SK-N-MC (cell line): ENCODE data around the gene LPXN.

ENCODE experiments used
- EZH2 ChIP-seq: fragments of 200-600 bp; sonication (generic); IDR thresholded peaks from one replicate; pipeline ENCODE4 v1.6.1; 2017; ENCODE audit warnings: antibody characterized with exemption
- FOXP2 ChIP-seq: optimal IDR thresholded peaks from 2 replicates; pipeline ENCODE3; 2011; ENCODE audit warnings: mild to moderate bottlenecking, moderate library complexity; ENCODE audit not compliant: insufficient read depth; ENCODE audit errors: extremely low read length, control extremely low read depth
- POLR2AphosphoS5 ChIP-seq: IDR thresholded peaks from 2 replicates; pipeline ENCODE4 v1.6.1; 2012; ENCODE audit warnings: mild to moderate bottlenecking, low read depth, low read length, borderline replicate concordance

DNA sequence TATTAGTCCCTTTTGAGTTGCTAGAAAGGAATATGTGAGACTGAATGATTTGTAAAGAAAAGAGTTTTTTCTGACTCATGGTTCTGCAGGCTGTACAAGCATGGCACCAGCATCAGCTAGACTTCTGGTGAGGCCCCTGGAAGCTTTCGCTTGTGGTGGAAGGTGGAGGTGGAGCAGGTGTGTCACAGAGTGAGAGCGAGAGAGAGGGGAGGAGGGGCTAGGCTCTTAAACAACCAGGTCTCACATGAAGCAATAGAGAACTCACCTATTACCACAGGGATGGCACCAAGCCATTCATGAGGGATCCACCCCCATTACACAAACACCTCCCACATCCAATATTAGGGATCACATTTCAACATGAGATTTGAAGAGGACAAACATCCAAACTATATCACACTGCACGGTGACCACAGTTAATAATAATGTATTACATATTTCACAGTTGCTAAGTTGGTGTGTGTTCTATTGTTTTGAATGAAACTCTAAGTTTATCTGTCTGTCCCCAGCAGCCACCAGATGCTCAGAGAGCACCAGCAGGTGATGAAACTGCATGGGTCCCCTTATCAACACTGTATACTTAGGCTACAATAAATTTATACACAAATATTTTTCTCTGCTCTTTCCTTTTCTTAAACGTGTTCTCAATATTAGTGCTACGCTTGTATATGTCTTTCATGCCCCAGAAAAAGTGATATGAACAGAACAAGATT is 17.3 kb upstream of the LPXN start:
- TF ChIP-seq EZH2: no peak
- TF ChIP-seq POLR2AphosphoS5: no peak
- no peak for TF ChIP-seq FOXP2
